Mesothelial cell of epicardium (in vitro differentiated cells): ENCODE measurements around the gene GLB1L2. TPM values are rescaled to one million over a fixed set of nuclear protein-coding genes. Genes with fewer than 3 reads are reported as not detected.
"Not testable (repeated sequence)": the region's sequence is repeated elsewhere in the genome, so short reads cannot be mapped to it uniquely, and the experiment has no call there.

ENCODE experiments used
- DNase-seq, 2 experiments: peaks; one replicate each; pipeline ENCODE4 v3.0.0; 2021; ENCODE audit warnings: low spot score in 2 of 2; ENCODE audit not compliant: unreplicated experiment in 2 of 2
- H3K27ac Mint-ChIP-seq: 2 replicates; pipeline ENCODE4 v1.8.0; 2021; ENCODE audit warnings: mixed read lengths
- H3K27me3 Mint-ChIP-seq: 2 replicates; pipeline ENCODE4 v1.8.0; 2021; ENCODE audit warnings: low read depth, mixed read lengths
- H3K36me3 Mint-ChIP-seq: 2 replicates; pipeline ENCODE4 v1.8.0; 2021; ENCODE audit warnings: mixed read lengths
- H3K4me1 Mint-ChIP-seq: 2 replicates; pipeline ENCODE4 v1.8.0; 2021; ENCODE audit warnings: mixed read lengths
- H3K4me3 Mint-ChIP-seq: 2 replicates; pipeline ENCODE4 v1.8.0; 2021; ENCODE audit warnings: mild to moderate bottlenecking, moderate library complexity, mixed read lengths
- H3K9me3 Mint-ChIP-seq: 2 replicates; pipeline ENCODE4 v1.8.0; 2021; ENCODE audit warnings: mixed read lengths
- total RNA-seq: library from RNA; stranded (reverse); gene quantifications from 3 replicates; pipeline ENCODE4 v1.2.1, GENCODE V29; 2021
- TF ChIP-seq, protein P1 (sequence below): fragments of 200-600 bp; sonication (generic); IDR thresholded peaks from one replicate; pipeline ENCODE4 v1.5.0; 2021; ENCODE audit warnings: antibody characterized with exemption; ENCODE audit not compliant: unreplicated experiment

The GLB1L2 gene
- total RNA-seq, 1 donor from 2014 or later = 9.5 TPM

DNA sequence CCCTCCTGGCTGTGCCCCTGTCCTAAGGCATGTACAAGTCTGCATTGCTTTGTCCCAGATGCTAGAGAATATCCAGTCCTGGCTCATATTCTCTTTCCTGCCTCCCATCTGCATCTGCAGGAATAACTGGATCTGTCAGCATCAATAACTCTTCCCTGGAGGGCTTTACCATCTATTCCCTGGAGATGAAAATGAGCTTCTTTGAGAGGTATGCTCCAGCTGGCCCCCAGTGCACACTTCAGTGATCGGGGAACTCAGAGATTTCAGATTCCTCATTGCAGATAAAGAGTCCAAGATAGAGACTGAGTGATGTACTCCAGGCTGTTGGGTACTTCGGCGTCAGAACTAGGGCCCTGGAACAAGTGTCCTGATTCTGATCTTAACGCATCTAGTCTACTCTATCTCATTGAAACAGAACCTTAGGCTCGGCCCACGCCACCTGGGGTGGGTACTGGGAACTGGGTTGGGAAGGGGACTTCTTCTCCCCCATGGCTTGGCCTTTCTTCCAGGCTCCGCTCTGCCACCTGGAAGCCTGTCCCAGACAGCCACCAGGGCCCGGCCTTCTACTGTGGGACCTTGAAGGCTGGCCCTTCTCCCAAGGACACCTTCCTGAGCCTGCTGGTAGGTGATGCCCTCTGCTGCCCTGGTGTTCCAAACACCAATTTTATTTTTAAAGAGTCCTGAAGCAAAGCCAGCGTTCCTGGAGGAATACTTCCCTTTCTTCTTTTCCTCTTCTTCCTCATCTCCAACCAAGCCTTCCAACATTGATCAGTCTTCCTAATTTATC is 17.8 kb upstream of the GLB1L2 start:
- Mint-ChIP-seq H3K27ac (no peak overlapping the region), H3K36me3 (no peaks in the 10 kb centered on the region), H3K9me3 (peaks cover 17% of the 10 kb centered on the region), H3K4me1 (no peaks in the 10 kb centered on the region), H3K27me3 (peaks cover 10% of the 10 kb centered on the region), H3K4me3 (no peak overlapping the region)
- no peak for DNase-seq
- TF ChIP-seq, protein P1, sequence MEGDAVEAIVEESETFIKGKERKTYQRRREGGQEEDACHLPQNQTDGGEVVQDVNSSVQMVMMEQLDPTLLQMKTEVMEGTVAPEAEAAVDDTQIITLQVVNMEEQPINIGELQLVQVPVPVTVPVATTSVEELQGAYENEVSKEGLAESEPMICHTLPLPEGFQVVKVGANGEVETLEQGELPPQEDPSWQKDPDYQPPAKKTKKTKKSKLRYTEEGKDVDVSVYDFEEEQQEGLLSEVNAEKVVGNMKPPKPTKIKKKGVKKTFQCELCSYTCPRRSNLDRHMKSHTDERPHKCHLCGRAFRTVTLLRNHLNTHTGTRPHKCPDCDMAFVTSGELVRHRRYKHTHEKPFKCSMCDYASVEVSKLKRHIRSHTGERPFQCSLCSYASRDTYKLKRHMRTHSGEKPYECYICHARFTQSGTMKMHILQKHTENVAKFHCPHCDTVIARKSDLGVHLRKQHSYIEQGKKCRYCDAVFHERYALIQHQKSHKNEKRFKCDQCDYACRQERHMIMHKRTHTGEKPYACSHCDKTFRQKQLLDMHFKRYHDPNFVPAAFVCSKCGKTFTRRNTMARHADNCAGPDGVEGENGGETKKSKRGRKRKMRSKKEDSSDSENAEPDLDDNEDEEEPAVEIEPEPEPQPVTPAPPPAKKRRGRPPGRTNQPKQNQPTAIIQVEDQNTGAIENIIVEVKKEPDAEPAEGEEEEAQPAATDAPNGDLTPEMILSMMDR = no peak

DNA sequence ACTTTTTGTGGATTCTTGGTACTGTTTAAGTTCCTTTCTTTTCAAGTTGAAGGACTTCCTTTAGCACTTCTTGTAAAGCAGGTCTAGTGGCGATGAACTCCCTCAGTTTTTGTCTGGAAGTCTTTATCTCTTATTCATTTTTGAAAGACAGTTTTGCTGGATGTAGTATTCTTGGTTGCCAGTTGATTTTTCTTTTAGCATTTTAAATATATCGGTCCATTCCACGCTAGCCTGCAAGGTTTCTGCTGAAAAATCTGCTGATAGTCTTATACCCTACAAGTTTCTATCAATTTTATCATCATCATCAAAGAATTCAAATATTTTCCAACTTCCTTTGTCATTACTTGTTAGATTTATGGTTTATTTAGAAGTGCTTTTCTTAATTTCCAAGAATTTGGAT is 14.7 kb upstream of the GLB1L2 start:
- H3K27me3 Mint-ChIP-seq = no peaks in the 10 kb centered on the region
- H3K36me3 Mint-ChIP-seq = no peaks in the 10 kb centered on the region
- no peak overlapping the region for H3K27ac Mint-ChIP-seq
- DNase-seq = no peak
- TF ChIP-seq, protein P1 = no peak
- no peaks in the 10 kb centered on the region for H3K4me1 Mint-ChIP-seq
- H3K9me3 Mint-ChIP-seq = peaks cover 38% of the 10 kb centered on the region
- H3K4me3 Mint-ChIP-seq = no peak overlapping the region

DNA sequence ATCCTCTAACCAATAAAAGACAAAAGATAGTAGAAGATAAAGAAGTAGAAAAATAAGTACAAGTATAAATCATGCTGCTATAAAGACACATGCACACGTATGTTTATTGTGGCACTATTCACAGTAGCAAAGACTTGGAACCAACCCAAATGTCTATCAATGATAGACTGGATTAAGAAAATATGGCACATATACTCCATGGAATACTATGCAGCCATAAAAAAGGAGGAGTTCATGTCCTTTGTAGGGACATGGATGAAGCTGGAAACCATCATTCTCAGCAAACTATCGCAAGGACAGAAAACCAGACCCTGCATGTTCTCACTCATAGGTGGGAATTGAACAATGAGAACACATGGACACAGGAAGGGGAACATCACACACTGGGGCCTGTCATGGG is 10.4 kb upstream of the GLB1L2 start:
- peaks cover 42% of the 10 kb centered on the region for H3K9me3 Mint-ChIP-seq
- H3K4me1 Mint-ChIP-seq, H3K27ac Mint-ChIP-seq, H3K4me3 Mint-ChIP-seq, DNase-seq, H3K27me3 Mint-ChIP-seq, H3K36me3 Mint-ChIP-seq: not testable (repeated sequence)

DNA sequence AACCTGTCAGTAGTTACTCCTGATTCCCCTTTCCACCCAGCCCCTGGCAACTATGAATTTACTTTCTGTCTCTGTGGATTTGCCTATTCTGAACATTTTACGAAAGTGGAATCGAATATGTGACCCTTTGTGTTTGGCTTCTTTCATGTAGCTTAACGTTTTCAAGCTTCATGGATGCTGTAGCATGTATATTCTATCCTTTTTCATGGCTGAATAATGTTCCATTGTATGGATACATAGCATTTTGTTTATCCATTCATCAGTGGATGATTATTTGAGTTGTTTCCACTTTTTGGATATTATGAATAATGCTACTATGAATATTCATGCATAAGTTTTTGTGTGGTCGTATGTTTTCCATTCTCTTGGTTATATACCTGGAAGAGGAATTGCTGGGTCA is 9.2 kb upstream of the GLB1L2 start:
- Mint-ChIP-seq H3K9me3 (peaks cover 32% of the 10 kb centered on the region), H3K27me3 (peaks cover 14% of the 10 kb centered on the region), H3K4me3 (no peak overlapping the region), H3K27ac (no peak overlapping the region), H3K4me1 (no peaks in the 10 kb centered on the region), H3K36me3 (no peaks in the 10 kb centered on the region)
- TF ChIP-seq, protein P1 = no peak
- no peak for DNase-seq

DNA sequence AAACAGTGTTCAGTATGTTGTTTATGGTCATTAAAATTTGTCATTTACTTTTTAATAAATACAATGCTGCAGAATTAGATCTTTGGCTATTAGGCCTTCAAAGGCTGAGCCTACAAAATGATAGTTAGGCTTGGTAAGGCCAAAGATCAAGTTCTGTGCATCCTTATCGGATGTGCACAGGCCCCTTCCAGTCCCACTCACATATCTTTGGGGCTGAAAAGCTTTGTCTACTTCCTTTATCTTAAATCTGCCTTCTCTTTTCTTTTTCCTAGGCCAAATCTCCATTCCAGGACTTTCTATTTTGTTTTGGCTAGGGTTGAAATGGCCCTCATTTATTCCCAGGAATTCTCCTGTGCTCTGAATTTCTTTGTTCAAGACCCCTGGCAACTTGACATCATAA is 3.4 kb upstream of the GLB1L2 start:
- H3K4me3 Mint-ChIP-seq = no peak overlapping the region
- TF ChIP-seq, protein P1 = no peak
- H3K27ac Mint-ChIP-seq = no peak overlapping the region
- H3K9me3 Mint-ChIP-seq = no peaks in the 10 kb centered on the region
- H3K27me3 Mint-ChIP-seq = peaks cover 52% of the 10 kb centered on the region
- no peak for DNase-seq
- no peaks in the 10 kb centered on the region for H3K36me3 Mint-ChIP-seq
- peaks cover 14% of the 10 kb centered on the region for H3K4me1 Mint-ChIP-seq

DNA sequence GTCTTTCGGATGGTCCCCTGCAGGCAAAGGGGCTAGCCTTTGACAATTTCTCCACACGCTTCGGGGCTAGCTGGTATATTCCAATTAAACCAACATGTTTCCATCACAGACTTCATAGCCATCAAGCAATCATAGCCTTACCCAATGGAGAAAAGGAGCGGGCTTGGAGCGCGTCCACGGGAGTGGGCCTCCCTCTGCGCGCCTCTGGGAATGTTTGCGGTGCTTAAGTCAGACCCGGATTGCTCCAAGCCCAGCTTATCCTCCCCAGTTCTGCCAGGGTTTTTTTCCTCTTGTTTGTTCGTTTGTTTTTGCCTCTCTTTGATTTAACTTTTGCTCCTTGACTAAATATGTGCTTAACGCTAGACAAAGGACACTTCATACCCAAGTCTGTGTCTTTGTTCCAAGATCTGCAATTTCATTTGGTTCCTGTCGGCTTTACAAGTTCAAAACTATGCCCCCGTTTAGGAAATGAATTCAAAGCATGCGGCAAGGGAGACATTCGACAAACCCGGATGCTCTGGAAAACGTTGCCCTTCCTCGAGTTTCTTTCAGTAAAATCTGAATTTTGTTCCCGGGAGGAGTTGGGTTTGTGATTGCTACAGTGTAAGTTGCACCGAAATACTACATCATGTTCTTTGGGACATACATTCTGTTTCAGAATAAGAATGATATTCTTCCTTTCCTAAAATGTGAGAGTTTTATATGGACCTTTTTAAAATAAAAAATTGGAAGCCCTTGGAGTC is 1.0 kb upstream of the GLB1L2 start:
- DNase-seq = no peak
- Mint-ChIP-seq H3K36me3 (no peaks in the 10 kb centered on the region), H3K27me3 (peaks cover 70% of the 10 kb centered on the region), H3K4me3 (peak overlapping the region; percentile 74), H3K27ac (no peak overlapping the region), H3K4me1 (peaks cover 14% of the 10 kb centered on the region), H3K9me3 (no peaks in the 10 kb centered on the region)
- TF ChIP-seq, protein P1 = no peak
